ENCODE data around the gene SH3PXD2B. TPM values are rescaled to one million over a fixed set of nuclear protein-coding genes. Genes with fewer than 3 reads are reported as not detected.

Gene SH3PXD2B
- polyA plus RNA-seq, 1 donor from 2014 or later: not detected

DNA sequence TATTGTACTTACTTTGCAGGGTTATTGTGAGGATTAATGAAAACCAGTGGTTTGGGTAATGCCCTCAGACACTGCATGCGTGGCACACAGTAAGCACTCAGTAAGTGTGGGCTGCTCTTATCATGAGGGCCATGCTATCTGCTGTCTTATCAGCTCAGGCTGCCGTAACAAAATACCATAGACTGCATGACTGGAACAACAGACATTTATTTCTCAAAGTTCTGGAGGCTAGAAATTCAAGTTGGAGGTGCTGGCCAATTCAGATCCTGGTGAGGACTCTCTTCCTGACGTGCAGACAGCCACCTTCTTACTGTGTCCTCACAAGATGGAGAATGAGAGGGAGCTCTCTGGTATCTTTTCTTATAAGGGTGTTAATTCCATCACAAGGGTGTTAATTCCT, 23.9 kb upstream of the SH3PXD2B start:
- Mint-ChIP-seq H3K9me3 (peaks cover 0 to 2% (median 0%) of the 10 kb centered on the region in 3 donors), H3K4me1 (no peaks in the 10 kb centered on the region), H3K4me3 (no peak overlapping the region)

DNA sequence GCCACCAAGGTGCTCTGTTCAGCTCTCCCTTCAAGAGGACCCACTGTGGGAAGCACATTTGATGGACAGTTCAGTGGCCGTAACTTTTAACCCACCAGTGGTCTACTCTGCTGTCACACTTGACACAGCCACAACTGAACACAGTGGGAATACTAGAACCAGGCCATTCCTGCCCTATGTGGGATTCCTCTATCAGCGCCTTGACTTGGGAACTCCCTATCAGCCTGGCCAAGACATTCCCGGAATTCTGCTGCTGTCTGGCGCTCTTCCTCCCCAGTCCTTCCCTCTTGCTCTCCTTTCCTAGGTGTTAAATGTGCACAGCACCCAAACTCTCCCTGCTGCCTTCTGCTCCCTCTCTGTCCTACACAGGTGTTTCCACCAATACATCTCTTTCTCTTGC, 23.1 kb upstream of the SH3PXD2B start:
- no peaks in the 10 kb centered on the region for H3K9me3 Mint-ChIP-seq
- H3K27me3 Mint-ChIP-seq: peaks cover 6% of the 10 kb centered on the region
- H3K36me3 Mint-ChIP-seq: peaks cover 2% of the 10 kb centered on the region
- no peak overlapping the region for H3K27ac Mint-ChIP-seq
- H3K4me1 Mint-ChIP-seq: no peaks in the 10 kb centered on the region
- no peak overlapping the region for H3K4me3 Mint-ChIP-seq

More for the DNA sequence above, 23.9 kb upstream of the SH3PXD2B start:
- H3K27me3 Mint-ChIP-seq: peaks cover 4% of the 10 kb centered on the region
- peaks cover 2% of the 10 kb centered on the region for H3K36me3 Mint-ChIP-seq
- H3K27ac Mint-ChIP-seq: no peak overlapping the region

GRCh38 chr5:172474293-172474692, 20.0 kb upstream of the SH3PXD2B start:
- H3K27me3 Mint-ChIP-seq: peaks cover 12% of the 10 kb centered on the region
- no peak overlapping the region for H3K4me3 Mint-ChIP-seq
- no peaks in the 10 kb centered on the region for H3K4me1 Mint-ChIP-seq
- no peaks in the 10 kb centered on the region for H3K9me3 Mint-ChIP-seq
- no peak overlapping the region for H3K27ac Mint-ChIP-seq
- H3K36me3 Mint-ChIP-seq: no peaks in the 10 kb centered on the region

GRCh38 chr5:172473427-172473826, 19.1 kb upstream of the SH3PXD2B start:
- H3K4me3 Mint-ChIP-seq: no peak overlapping the region
- peak overlapping the region in 1 of 3 donors; percentile 45 for H3K27ac Mint-ChIP-seq
- H3K36me3 Mint-ChIP-seq: peaks cover 2% of the 10 kb centered on the region
- H3K9me3 Mint-ChIP-seq: peaks cover 0 to 7% (median 2%) of the 10 kb centered on the region in 3 donors
- no peaks in the 10 kb centered on the region for H3K4me1 Mint-ChIP-seq
- peaks cover 12% of the 10 kb centered on the region for H3K27me3 Mint-ChIP-seq

- Mint-ChIP-seq H3K27ac (no peak overlapping the region), H3K36me3 (peaks cover 3% of the 10 kb centered on the region), H3K27me3 (peaks cover 15% of the 10 kb centered on the region), H3K4me1 (no peaks in the 10 kb centered on the region), H3K4me3 (no peak overlapping the region), H3K9me3 (peaks cover 4 to 17% (median 6%) of the 10 kb centered on the region in 3 donors)
Measured at GRCh38 chr5:172469697-172470096, 15.4 kb upstream of the SH3PXD2B start.

DNA sequence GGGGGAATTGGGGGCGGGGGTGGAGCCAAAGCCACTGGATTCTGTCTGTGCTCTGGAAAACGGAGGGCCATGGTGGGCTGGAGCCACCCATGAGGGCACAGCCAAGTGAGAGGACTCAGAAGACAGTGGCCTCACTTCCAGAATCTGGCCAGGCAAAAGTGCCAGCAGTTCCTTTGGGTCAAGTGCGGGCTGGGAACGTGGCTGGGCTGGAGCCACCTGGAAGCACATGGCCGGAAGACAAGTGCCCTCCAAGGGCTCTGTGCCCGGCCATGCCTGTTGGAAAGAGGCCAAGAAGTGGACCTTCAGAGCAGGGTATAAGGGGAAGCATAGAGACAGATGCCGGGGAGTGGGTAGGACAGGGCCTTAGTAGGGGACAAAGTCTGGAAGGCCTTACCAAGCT, 11.7 kb upstream of the SH3PXD2B start:
- no peaks in the 10 kb centered on the region for H3K4me1 Mint-ChIP-seq
- no peak overlapping the region for H3K27ac Mint-ChIP-seq
- H3K4me3 Mint-ChIP-seq: no peak overlapping the region
- peaks cover 3% of the 10 kb centered on the region for H3K36me3 Mint-ChIP-seq
- H3K27me3 Mint-ChIP-seq: peaks cover 11% of the 10 kb centered on the region
- H3K9me3 Mint-ChIP-seq: peaks cover 5 to 31% (median 7%) of the 10 kb centered on the region in 3 donors

- H3K27me3 Mint-ChIP-seq: peaks cover 17% of the 10 kb centered on the region
- H3K27ac Mint-ChIP-seq: no peak overlapping the region
- H3K36me3 Mint-ChIP-seq: peaks cover 1% of the 10 kb centered on the region
- H3K9me3 Mint-ChIP-seq: peaks cover 3 to 21% (median 5%) of the 10 kb centered on the region in 3 donors
- H3K4me3 Mint-ChIP-seq: no peak overlapping the region
- H3K4me1 Mint-ChIP-seq: peaks cover 0 to 3% (median 0%) of the 10 kb centered on the region in 3 donors
Measured at GRCh38 chr5:172463031-172463430, 8.7 kb upstream of the SH3PXD2B start.

DNA sequence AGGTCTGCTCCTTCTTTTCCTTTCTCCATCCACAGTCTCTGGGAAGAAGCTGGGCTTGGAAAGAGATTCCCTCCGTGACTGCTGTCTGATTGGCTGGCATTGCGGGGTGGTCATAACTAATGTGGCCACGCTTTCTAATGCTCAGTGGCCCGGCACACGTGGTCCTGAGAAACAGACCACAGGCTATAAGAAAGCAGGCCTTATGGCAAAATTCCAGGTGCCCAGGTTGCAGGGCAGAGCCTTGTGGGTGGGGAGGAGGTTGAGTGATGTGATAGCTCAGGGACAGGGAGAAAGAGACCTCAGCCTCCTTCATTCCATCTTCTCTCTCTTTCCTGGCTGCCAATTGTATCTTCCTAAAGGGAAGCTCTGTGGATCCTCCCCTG, 5.4 kb upstream of the SH3PXD2B start:
- Mint-ChIP-seq H3K27me3 (peaks cover 29% of the 10 kb centered on the region), H3K9me3 (peaks cover 1 to 14% (median 2%) of the 10 kb centered on the region in 3 donors), H3K36me3 (peaks cover 1% of the 10 kb centered on the region), H3K4me3 (no peak overlapping the region), H3K27ac (no peak overlapping the region), H3K4me1 (peaks cover 1 to 5% (median 2%) of the 10 kb centered on the region in 3 donors)

DNA sequence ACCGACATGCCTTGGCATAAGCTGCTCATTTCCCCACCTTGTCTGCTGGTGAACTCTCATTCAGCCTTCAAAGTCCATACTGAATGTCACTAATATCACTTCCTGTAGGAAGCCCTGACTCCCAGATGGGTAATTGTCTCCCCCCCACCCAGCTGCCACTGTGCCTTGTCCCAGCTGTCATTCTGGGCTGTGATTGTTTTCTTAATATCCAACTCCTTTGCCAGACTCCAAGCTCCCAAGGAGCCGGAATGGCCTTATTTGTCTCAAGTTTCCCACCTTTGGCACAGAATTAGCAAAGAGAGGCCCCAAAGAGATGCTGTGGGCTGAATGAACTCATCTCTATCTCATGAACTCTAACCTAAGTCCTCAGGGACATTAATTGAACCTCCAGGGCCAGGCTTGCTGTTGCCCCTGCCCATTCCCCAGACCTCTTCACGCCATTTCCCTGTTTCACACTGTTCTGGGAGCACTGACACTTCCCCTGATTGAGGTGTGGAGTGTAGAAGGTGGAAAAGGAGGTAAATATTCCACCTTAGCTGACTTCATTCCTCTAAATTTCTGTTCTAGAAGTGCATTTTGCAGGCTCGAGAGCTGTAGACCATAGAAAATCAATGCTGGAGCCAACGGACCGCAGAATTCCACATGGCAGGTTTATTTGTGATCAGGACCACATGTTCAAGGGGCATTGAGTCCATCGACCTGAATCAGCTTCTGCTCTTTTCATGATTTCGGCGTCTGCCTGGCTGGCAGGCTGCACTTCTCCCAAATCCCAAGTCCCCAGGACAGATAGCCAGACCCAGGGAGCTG, 4.9 kb upstream of the SH3PXD2B start:
- Mint-ChIP-seq H3K4me1 (peaks cover 3 to 7% (median 4%) of the 10 kb centered on the region in 3 donors), H3K27ac (no peak overlapping the region), H3K4me3 (no peak overlapping the region), H3K36me3 (peaks cover 1% of the 10 kb centered on the region), H3K27me3 (peaks cover 31% of the 10 kb centered on the region), H3K9me3 (peaks cover 1 to 12% (median 2%) of the 10 kb centered on the region in 3 donors)

DNA sequence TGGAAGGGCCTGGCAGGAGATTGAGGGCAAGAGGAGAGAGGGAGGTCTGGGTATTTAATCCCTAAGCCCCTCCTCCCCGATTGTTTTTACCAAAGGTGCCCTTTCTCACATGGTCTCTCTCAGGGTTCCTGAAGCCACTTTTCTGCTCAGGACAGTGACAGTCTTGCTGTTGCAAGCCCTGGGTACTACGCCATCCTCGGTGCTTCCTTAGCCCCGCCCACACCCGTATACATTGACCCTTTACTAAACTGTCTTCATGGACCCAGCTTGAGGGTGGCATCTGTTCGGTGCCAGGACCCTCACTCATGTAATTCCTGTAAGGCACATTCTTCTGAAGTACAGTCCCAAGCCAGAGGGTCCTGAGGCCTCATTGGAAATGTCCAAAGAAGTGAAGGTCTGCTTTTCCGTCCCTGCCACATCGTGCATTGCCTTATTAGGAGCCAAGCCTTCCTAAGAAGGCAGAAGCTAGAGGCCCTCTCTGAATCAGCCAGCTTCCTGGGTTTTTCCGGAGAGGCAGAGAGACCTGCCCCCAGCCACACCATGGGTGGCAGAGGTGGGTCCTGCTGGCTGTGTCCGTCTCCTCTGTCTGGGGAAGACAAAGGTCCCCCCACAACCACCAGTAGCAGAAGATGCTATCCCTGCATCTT, 1.9 kb upstream of the SH3PXD2B start:
- Mint-ChIP-seq H3K4me1 (peaks cover 4 to 7% (median 6%) of the 10 kb centered on the region in 3 donors), H3K27me3 (peaks cover 48% of the 10 kb centered on the region), H3K27ac (no peak overlapping the region), H3K9me3 (peaks cover 0 to 1% (median 0%) of the 10 kb centered on the region in 3 donors), H3K36me3 (peaks cover 1% of the 10 kb centered on the region), H3K4me3 (peak overlapping the region in 2 of 4 donors; percentile 44 to 60)

- peaks cover 53% of the 10 kb centered on the region for H3K27me3 Mint-ChIP-seq
Measured at GRCh38 chr5:172455511-172456061, 1.3 kb upstream of the SH3PXD2B start.

GRCh38 chr5:172455087-172455381, 709 bp upstream of the SH3PXD2B start:
- H3K27ac Mint-ChIP-seq: peak overlapping the region in 2 of 3 donors; percentile 0 to 14
- peak overlapping the region; percentile 64 to 93 (median 86) for H3K4me3 Mint-ChIP-seq
- peaks cover 53% of the 10 kb centered on the region for H3K27me3 Mint-ChIP-seq
- peaks cover 1% of the 10 kb centered on the region for H3K36me3 Mint-ChIP-seq
- H3K4me1 Mint-ChIP-seq: peaks cover 4 to 6% (median 5%) of the 10 kb centered on the region in 3 donors
- H3K9me3 Mint-ChIP-seq: peaks cover 0 to 1% (median 0%) of the 10 kb centered on the region in 3 donors

More at GRCh38 chr5:172455511-172456061, 1.3 kb upstream of the SH3PXD2B start:
- Mint-ChIP-seq H3K27ac (no peak overlapping the region), H3K4me1 (peaks cover 4 to 6% (median 5%) of the 10 kb centered on the region in 3 donors), H3K9me3 (peaks cover 0 to 1% (median 0%) of the 10 kb centered on the region in 3 donors), H3K4me3 (peak overlapping the region in 3 of 4 donors; percentile 16 to 91 (median 81)), H3K36me3 (peaks cover 1% of the 10 kb centered on the region)

GRCh38 chr5:172453986-172454357, 353 bp downstream of the SH3PXD2B start:
- Mint-ChIP-seq H3K4me3 (peak overlapping the region in 2 of 4 donors; percentile 36 to 66), H3K9me3 (peaks cover 0 to 1% (median 0%) of the 10 kb centered on the region in 3 donors), H3K27ac (no peak overlapping the region), H3K4me1 (peaks cover 4 to 6% (median 5%) of the 10 kb centered on the region in 3 donors), H3K36me3 (peaks cover 1% of the 10 kb centered on the region), H3K27me3 (peaks cover 54% of the 10 kb centered on the region)

DNA sequence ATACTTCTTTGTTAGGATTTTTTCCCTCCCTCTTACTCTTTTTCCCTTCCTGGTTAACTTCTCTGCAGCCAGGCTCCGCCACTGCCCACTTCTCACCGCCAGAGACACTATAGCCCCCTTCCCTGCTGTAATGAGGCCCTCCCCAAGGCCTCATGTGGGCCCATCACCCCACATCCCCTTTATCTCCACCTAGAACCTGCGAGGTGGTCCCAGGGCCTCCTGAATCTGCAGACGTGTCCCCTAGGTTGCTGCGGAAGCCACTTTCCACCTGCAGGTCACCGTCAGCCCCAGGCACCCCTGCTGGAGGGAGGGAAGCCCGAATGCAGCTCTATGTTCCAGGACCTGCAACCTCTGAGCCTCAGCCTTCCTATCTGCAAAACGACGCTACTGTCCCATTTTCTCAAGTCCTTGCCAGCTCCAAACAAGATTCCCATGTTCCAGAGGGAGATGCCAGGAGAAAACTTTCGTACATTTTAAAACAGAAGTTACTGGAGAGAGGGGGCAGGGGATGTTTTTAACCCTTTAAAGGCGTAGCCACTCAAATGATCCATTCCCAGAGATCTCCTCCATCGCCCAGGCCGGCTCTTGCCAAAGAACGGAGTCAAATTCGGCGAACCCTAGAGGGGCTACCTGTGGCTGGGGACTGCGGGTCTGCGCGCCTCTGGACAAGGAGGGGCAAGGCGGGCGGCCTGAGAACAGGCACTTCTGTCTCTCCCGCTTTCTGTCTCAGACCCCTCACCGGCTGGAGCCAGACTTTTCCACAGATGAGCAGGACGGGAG, 929 bp downstream of the SH3PXD2B start:
- H3K9me3 Mint-ChIP-seq: peaks cover 0 to 1% (median 0%) of the 10 kb centered on the region in 3 donors
- H3K27me3 Mint-ChIP-seq: peaks cover 51% of the 10 kb centered on the region
- peaks cover 4 to 6% (median 5%) of the 10 kb centered on the region in 3 donors for H3K4me1 Mint-ChIP-seq
- H3K4me3 Mint-ChIP-seq: peak overlapping the region; percentile 36 to 82 (median 69)
- H3K27ac Mint-ChIP-seq: peak overlapping the region in 1 of 3 donors; percentile 76
- H3K36me3 Mint-ChIP-seq: peaks cover 1% of the 10 kb centered on the region
